Measurements from ENCODE around the gene RPS25.

The RPS25 gene

GRCh38 chr11:119051440-119052162, 33.5 kb upstream of the RPS25 start:
- TF ChIP-seq ESRRG (CRISPR knock-in tag; IDR thresholded peaks at IDR 0.05) (no peak), ZFP3 (CRISPR knock-in tag; IDR thresholded peaks at IDR 0.05) (no peak), ISL1 (CRISPR knock-in tag; IDR thresholded peaks at IDR 0.05) (no peak), CSRNP3 (CRISPR knock-in tag; IDR thresholded peaks at IDR 0.05) (no peak), ZNF70 (CRISPR knock-in tag; IDR thresholded peaks at IDR 0.05) (no peak), SNAI2 (CRISPR knock-in tag; IDR thresholded peaks at IDR 0.05) (no peak), ZC3H10 (CRISPR knock-in tag; IDR thresholded peaks at IDR 0.05) (no peak), OSR1 (CRISPR knock-in tag; IDR thresholded peaks at IDR 0.05) (no peak), GLIS3 (CRISPR knock-in tag; IDR thresholded peaks at IDR 0.05) (no peak), ZNF565 (CRISPR knock-in tag; conservative IDR thresholded peaks at IDR 0.05; ENCODE audit: low read depth) (no peak), RARB (CRISPR knock-in tag; IDR thresholded peaks at IDR 0.05) (no peak), CSDC2 (CRISPR knock-in tag; IDR thresholded peaks at IDR 0.05) (no peak), ZNF8 (CRISPR knock-in tag; IDR thresholded peaks at IDR 0.05) (no peak), POU6F1 (CRISPR knock-in tag; IDR thresholded peaks at IDR 0.05; ENCODE audit: borderline replicate concordance, low read depth) (no peak), TOX (CRISPR knock-in tag; IDR thresholded peaks at IDR 0.05; ENCODE audit: borderline replicate concordance) (no peak), ARNTL (CRISPR knock-in tag; IDR thresholded peaks at IDR 0.05; ENCODE audit: borderline replicate concordance, low read depth) (no peak)
- TF ChIP-seq, protein P1, sequence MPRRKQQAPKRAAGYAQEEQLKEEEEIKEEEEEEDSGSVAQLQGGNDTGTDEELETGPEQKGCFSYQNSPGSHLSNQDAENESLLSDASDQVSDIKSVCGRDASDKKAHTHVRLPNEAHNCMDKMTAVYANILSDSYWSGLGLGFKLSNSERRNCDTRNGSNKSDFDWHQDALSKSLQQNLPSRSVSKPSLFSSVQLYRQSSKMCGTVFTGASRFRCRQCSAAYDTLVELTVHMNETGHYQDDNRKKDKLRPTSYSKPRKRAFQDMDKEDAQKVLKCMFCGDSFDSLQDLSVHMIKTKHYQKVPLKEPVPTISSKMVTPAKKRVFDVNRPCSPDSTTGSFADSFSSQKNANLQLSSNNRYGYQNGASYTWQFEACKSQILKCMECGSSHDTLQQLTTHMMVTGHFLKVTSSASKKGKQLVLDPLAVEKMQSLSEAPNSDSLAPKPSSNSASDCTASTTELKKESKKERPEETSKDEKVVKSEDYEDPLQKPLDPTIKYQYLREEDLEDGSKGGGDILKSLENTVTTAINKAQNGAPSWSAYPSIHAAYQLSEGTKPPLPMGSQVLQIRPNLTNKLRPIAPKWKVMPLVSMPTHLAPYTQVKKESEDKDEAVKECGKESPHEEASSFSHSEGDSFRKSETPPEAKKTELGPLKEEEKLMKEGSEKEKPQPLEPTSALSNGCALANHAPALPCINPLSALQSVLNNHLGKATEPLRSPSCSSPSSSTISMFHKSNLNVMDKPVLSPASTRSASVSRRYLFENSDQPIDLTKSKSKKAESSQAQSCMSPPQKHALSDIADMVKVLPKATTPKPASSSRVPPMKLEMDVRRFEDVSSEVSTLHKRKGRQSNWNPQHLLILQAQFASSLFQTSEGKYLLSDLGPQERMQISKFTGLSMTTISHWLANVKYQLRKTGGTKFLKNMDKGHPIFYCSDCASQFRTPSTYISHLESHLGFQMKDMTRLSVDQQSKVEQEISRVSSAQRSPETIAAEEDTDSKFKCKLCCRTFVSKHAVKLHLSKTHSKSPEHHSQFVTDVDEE (CRISPR knock-in tag; IDR thresholded peaks at IDR 0.05) = no peak
- ATAC-seq = no peak

DNA sequence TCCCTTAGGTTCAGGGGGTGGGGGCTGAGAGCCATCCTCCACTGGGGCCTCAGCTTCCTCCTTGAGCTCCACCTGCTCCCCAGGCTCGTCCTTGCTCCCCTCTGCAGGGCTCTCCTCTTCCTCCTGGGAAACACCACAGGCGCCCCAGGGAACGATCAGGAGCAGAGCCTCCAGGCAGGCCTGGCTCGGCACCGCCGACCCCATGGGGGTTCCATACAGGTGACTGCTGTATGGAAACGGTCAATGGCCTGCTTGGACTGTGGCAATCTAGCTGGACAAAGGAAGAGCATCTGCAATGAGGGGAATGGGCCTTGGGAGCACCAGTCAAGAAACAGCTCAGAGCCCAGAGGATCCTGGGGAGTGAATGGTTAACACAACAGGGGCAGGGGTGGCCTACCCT, 30.9 kb upstream of the RPS25 start:
- ATAC-seq = no peak

More for the DNA sequence above, 30.9 kb upstream of the RPS25 start:
- TF ChIP-seq ZC3H10 (CRISPR knock-in tag; IDR thresholded peaks at IDR 0.05) = no peak
- TF ChIP-seq RARB (CRISPR knock-in tag; IDR thresholded peaks at IDR 0.05) = no peak
- no peak for TF ChIP-seq CSDC2 (CRISPR knock-in tag; IDR thresholded peaks at IDR 0.05)
- no peak for TF ChIP-seq ISL1 (CRISPR knock-in tag; IDR thresholded peaks at IDR 0.05)
- no peak for TF ChIP-seq ZFP30 (CRISPR knock-in tag; IDR thresholded peaks at IDR 0.05)
- TF ChIP-seq ZFP3 (CRISPR knock-in tag; IDR thresholded peaks at IDR 0.05) = no peak
- TF ChIP-seq OSR1 (CRISPR knock-in tag; IDR thresholded peaks at IDR 0.05) = no peak
- TF ChIP-seq BACH2 (CRISPR knock-in tag; IDR thresholded peaks at IDR 0.05; ENCODE audit: borderline replicate concordance) = no peak
- no peak for TF ChIP-seq SNAI2 (CRISPR knock-in tag; IDR thresholded peaks at IDR 0.05)
- no peak for TF ChIP-seq TCF4 (CRISPR knock-in tag; IDR thresholded peaks at IDR 0.05; ENCODE audit: borderline replicate concordance)
- no peak for TF ChIP-seq PATZ1 (CRISPR knock-in tag; IDR thresholded peaks at IDR 0.05; ENCODE audit: borderline replicate concordance)
- TF ChIP-seq ZNF8 (CRISPR knock-in tag; IDR thresholded peaks at IDR 0.05) = no peak
- no peak for TF ChIP-seq ARNTL (CRISPR knock-in tag; IDR thresholded peaks at IDR 0.05; ENCODE audit: borderline replicate concordance, low read depth)
- TF ChIP-seq, protein P1 (CRISPR knock-in tag; IDR thresholded peaks at IDR 0.05) = no peak
- TF ChIP-seq, protein P2, sequence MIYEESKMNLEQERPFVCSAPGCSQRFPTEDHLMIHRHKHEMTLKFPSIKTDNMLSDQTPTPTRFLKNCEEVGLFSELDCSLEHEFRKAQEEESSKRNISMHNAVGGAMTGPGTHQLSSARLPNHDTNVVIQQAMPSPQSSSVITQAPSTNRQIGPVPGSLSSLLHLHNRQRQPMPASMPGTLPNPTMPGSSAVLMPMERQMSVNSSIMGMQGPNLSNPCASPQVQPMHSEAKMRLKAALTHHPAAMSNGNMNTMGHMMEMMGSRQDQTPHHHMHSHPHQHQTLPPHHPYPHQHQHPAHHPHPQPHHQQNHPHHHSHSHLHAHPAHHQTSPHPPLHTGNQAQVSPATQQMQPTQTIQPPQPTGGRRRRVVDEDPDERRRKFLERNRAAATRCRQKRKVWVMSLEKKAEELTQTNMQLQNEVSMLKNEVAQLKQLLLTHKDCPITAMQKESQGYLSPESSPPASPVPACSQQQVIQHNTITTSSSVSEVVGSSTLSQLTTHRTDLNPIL (CRISPR knock-in tag; IDR thresholded peaks at IDR 0.05; ENCODE audit: low read depth) = no peak
- no peak for TF ChIP-seq CSRNP3 (CRISPR knock-in tag; IDR thresholded peaks at IDR 0.05)
- no peak for TF ChIP-seq POU6F1 (CRISPR knock-in tag; IDR thresholded peaks at IDR 0.05; ENCODE audit: borderline replicate concordance, low read depth)

Measured in SK-N-SH treated with all-trans-retinoic acid at 6 μM for 48 hours (cell line).